Loucy (cell line): ENCODE measurements around the gene FCN2.

ENCODE experiments used
- CTCF ChIP-seq: fragments of 200-600 bp; sonication (generic); conservative IDR thresholded peaks from 2 replicates; pipeline ENCODE4 v1.5.1; 2014; ENCODE audit warnings: mild to moderate bottlenecking, antibody characterized with exemption, low read length
- EZH2phosphoT487 ChIP-seq: fragments of 200-600 bp; IDR thresholded peaks from 2 replicates; pipeline ENCODE4 v1.6.1; 2018; ENCODE audit warnings: antibody characterized with exemption, mild to moderate bottlenecking, moderate library complexity, borderline replicate concordance

GRCh38 chr9:134887219-134887618 lies 6.6 kb downstream of the FCN2 start:
- TF ChIP-seq CTCF (no peak), EZH2phosphoT487 (no peak)
